ENCODE data around the gene CLEC6A. TPM values are rescaled to one million over a fixed set of nuclear protein-coding genes. Genes with fewer than 3 reads are reported as not detected.
A peak's percentile ranks its signal among the peaks of the same experiment; 100 is the strongest.

The CLEC6A gene
- total and polyA plus RNA-seq, 12 donors, result 0.14 TPM; not detected in 11

DNA sequence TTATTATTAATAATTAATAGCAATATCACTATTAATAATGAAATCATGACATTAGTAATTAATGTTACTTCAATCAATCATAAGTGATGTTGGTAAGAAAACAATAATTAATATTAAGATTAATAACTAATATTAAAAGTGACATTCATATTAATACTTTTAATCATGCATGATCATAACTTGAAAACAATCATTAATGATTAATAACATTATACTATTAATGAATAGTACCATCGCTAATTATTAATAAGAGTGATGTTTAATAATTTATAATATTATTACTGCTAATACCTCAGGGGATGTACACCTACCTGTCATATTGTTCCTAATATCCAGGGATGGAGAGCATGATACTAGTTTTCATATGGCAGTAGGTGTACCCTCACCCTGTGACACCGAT lies 10.0 kb upstream of the CLEC6A start:
- H3K4me3 ChIP-seq, result no peak overlapping the region
- H3K27ac ChIP-seq, result no peak overlapping the region
- intact Hi-C loops (cut with DNase I), result no loop called here
- 96 to 97% methylated on average over 2 of the region's 2 CpGs for WGBS, 2 donors
- no peaks in the 10 kb centered on the region for H3K36me3 ChIP-seq
- H3K9me3 ChIP-seq, result no peaks in the 10 kb centered on the region
- H3K27me3 ChIP-seq, result no peaks in the 10 kb centered on the region
- DNase-seq (no peak), ATAC-seq (no peak)
- no peak for TF ChIP-seq CTCF (IDR thresholded peaks at IDR 0.05)
- H3K4me1 ChIP-seq, result no peaks in the 10 kb centered on the region

- ATAC-seq (no peak), DNase-seq (no peak)
- no peaks in the 10 kb centered on the region for H3K9me3 ChIP-seq
- no peaks in the 10 kb centered on the region for H3K36me3 ChIP-seq
- no peak overlapping the region for H3K27ac ChIP-seq
- no peak overlapping the region for H3K4me3 ChIP-seq
- intact Hi-C loops (cut with DNase I), result no loop called here
- no peaks in the 10 kb centered on the region for H3K4me1 ChIP-seq
- H3K27me3 ChIP-seq, result no peaks in the 10 kb centered on the region
- 90 to 92% methylated on average over 35 of the region's 35 CpGs for WGBS, 2 donors
- no peak for TF ChIP-seq CTCF (IDR thresholded peaks at IDR 0.05)
These were observed 8.9 kb upstream of the CLEC6A start for GRCh38 chr12:8446642-8447547.

GRCh38 chr12:8449355-8449859 lies 6.4 kb upstream of the CLEC6A start:
- no peak overlapping the region for H3K27ac ChIP-seq
- intact Hi-C loops (cut with DNase I), result no loop called here
- no peaks in the 10 kb centered on the region for H3K36me3 ChIP-seq
- WGBS, 2 donors, result 61 to 69% methylated on average over 7 of the region's 7 CpGs
- no peaks in the 10 kb centered on the region for H3K27me3 ChIP-seq
- no peaks in the 10 kb centered on the region for H3K9me3 ChIP-seq
- ATAC-seq, result no peak
- no peak for TF ChIP-seq CTCF (IDR thresholded peaks at IDR 0.05)
- H3K4me3 ChIP-seq, result no peak overlapping the region
- DNase-seq, result no peak
- H3K4me1 ChIP-seq, result peaks cover 0 to 13% (median 0%) of the 10 kb centered on the region in 9 donors

DNA sequence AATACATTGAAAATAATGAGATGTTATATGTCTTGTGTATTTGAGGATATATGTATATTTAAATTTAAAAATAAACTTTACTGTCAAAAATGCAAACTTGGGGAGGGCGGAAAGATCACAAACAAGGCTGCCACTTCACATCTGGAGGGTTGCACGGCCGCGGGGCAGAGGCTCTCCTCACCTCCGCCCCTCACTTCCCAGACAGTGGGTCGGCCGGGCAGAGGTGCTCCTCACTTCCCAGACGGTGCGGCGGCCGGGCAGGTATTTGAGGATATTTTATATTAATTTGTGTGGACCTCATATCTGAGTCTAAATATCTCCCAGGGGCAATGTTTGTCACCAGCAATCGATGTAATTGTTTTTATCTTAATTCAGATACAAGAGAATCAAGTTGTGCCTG lies 3.7 kb upstream of the CLEC6A start:
- Histone ChIP-seq H3K4me1 (peaks cover 0 to 19% (median 0%) of the 10 kb centered on the region in 9 donors), H3K4me3 (no peak overlapping the region), H3K27ac (peak overlapping the region in 1 of 10 donors; percentile 69), H3K27me3 (peaks cover 0 to 13% (median 0%) of the 10 kb centered on the region in 7 donors), H3K36me3 (no peaks in the 10 kb centered on the region), H3K9me3 (no peaks in the 10 kb centered on the region)
- intact Hi-C loops (cut with DNase I), result no loop called here
- no peak for TF ChIP-seq CTCF (IDR thresholded peaks at IDR 0.05)
- DNase-seq, result no peak
- WGBS, 2 donors, result 92 to 94% methylated on average over 12 of the region's 12 CpGs
- ATAC-seq, result no peak

Measured in heart right ventricle (tissue), 16 donors.